HEK293T (cell line): Measurements from ENCODE around the gene SGSH.
"Not testable (repeated sequence)": the region's sequence is repeated elsewhere in the genome, so short reads cannot be mapped to it uniquely, and the experiment has no call there.

Experiments
- CTCF ChIA-PET: fragments of 350-600 bp; formaldehyde crosslinking; extraction: SDS; loops from one replicate; lab custom pipeline; 2021; ENCODE audit warnings: antibody characterized with exemption, inconsistent platforms; lab: Yijun Ruan, JAX
- POLR2A ChIA-PET: fragments of 350-600 bp; formaldehyde crosslinking; extraction: SDS; loops from one replicate; lab custom pipeline; 2020; ENCODE audit warnings: antibody characterized with exemption, inconsistent platforms; lab: Yijun Ruan, JAX
- DNase-seq: peaks from one replicate; pipeline ENCODE4 v3.0.0; 2012; ENCODE audit warnings: mixed read lengths; ENCODE audit errors: extremely low spot score
- ARNT ChIP-seq: fragments of 450-650 bp; IDR thresholded peaks from 2 replicates; pipeline ENCODE4 v1.6.1; 2017; ENCODE audit warnings: mild to moderate bottlenecking
- BHLHE40 ChIP-seq: fragments of 450-650 bp; IDR thresholded peaks from 2 replicates; pipeline ENCODE4 v1.6.1; 2016; ENCODE audit warnings: mild to moderate bottlenecking, moderate library complexity, borderline replicate concordance
- CTBP1 ChIP-seq: fragments of 450-650 bp; IDR thresholded peaks from 2 replicates; pipeline ENCODE4 v1.6.1; 2016; ENCODE audit warnings: borderline replicate concordance
- ELF4 ChIP-seq: fragments of 450-650 bp; IDR thresholded peaks from 2 replicates; pipeline ENCODE4 v1.6.1; 2017; ENCODE audit warnings: antibody characterized with exemption
- FOXA1 ChIP-seq: fragments of 450-650 bp; IDR thresholded peaks from 2 replicates; pipeline ENCODE4 v1.6.1; 2016; ENCODE audit warnings: mild to moderate bottlenecking
- FOXK2 ChIP-seq: fragments of 450-650 bp; IDR thresholded peaks from 2 replicates; pipeline ENCODE4 v1.6.1; 2016; ENCODE audit warnings: mild to moderate bottlenecking
- FOXM1 ChIP-seq: fragments of 450-650 bp; IDR thresholded peaks from 2 replicates; pipeline ENCODE4 v1.6.1; 2017; ENCODE audit warnings: mild to moderate bottlenecking, borderline replicate concordance
- HDGF ChIP-seq: fragments of 450-650 bp; IDR thresholded peaks from 2 replicates; pipeline ENCODE4 v1.6.1; 2017; ENCODE audit warnings: antibody characterized with exemption, borderline replicate concordance
- L3MBTL2 ChIP-seq: fragments of 450-650 bp; conservative IDR thresholded peaks from 2 replicates; pipeline ENCODE4 v1.6.1; 2016; ENCODE audit warnings: mild to moderate bottlenecking
- LEF1 ChIP-seq: fragments of 450-650 bp; IDR thresholded peaks from 2 replicates; pipeline ENCODE4 v1.6.1; 2017; ENCODE audit warnings: mild to moderate bottlenecking, borderline replicate concordance
- NFRKB ChIP-seq: fragments of 450-650 bp; IDR thresholded peaks from 2 replicates; pipeline ENCODE4 v1.6.1; 2016; ENCODE audit warnings: mild to moderate bottlenecking, moderate library complexity
- SP1 ChIP-seq: fragments of 450-650 bp; IDR thresholded peaks from 2 replicates; pipeline ENCODE4 v1.6.1; 2017
- SUZ12 ChIP-seq: fragments of 450-650 bp; IDR thresholded peaks from 2 replicates; pipeline ENCODE4 v1.6.1; 2016; ENCODE audit warnings: mild to moderate bottlenecking
- TARDBP ChIP-seq: fragments of 450-650 bp; IDR thresholded peaks from 2 replicates; pipeline ENCODE4 v1.6.1; 2016
- ZNF384 ChIP-seq: fragments of 450-650 bp; IDR thresholded peaks from 2 replicates; pipeline ENCODE4 v1.6.1; 2016
- TF ChIP-seq, protein P1 (sequence below): fragments of 450-650 bp; IDR thresholded peaks from 2 replicates; pipeline ENCODE4 v1.6.1; 2016

SGSH gene

DNA sequence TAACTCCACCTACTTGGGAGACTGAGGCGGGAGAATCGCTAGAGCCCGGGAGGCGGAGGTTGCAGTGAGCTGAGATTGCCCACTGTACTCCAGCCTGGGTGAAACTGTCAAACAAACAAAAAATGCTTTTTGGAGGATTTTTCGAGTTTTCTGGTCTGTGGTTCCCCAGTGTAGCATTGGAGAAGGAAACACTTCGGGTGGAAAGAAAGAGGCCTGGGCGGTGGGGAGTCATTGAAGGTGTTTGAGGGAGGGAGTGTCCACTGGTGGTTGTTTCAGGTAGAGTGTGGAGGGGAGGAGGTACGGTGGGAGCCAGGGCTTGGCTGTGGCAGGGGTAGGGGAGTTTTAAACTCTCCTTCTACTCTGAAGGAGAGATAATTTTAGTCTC is 41.8 kb upstream of the SGSH start:
- ChIA-PET POLR2A (interaction anchor here (1.1 to 2.4 kb wide), 3 partner anchors 9 to 268 kb away, joined by 3 to 6 read pairs (median 4); no protein-coding TSS in a partner anchor), CTCF (no interaction called here)
- TF ChIP-seq L3MBTL2 (no peak), FOXK2 (no peak), NFRKB (no peak), ARNT (no peak), LEF1 (no peak), BHLHE40 (no peak), FOXA1 (no peak), TARDBP (no peak), HDGF (no peak), ELF4 (no peak)
- TF ChIP-seq, protein P1, sequence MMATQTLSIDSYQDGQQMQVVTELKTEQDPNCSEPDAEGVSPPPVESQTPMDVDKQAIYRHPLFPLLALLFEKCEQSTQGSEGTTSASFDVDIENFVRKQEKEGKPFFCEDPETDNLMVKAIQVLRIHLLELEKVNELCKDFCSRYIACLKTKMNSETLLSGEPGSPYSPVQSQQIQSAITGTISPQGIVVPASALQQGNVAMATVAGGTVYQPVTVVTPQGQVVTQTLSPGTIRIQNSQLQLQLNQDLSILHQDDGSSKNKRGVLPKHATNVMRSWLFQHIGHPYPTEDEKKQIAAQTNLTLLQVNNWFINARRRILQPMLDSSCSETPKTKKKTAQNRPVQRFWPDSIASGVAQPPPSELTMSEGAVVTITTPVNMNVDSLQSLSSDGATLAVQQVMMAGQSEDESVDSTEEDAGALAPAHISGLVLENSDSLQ, result no peak
- DNase-seq, result no peak

DNA sequence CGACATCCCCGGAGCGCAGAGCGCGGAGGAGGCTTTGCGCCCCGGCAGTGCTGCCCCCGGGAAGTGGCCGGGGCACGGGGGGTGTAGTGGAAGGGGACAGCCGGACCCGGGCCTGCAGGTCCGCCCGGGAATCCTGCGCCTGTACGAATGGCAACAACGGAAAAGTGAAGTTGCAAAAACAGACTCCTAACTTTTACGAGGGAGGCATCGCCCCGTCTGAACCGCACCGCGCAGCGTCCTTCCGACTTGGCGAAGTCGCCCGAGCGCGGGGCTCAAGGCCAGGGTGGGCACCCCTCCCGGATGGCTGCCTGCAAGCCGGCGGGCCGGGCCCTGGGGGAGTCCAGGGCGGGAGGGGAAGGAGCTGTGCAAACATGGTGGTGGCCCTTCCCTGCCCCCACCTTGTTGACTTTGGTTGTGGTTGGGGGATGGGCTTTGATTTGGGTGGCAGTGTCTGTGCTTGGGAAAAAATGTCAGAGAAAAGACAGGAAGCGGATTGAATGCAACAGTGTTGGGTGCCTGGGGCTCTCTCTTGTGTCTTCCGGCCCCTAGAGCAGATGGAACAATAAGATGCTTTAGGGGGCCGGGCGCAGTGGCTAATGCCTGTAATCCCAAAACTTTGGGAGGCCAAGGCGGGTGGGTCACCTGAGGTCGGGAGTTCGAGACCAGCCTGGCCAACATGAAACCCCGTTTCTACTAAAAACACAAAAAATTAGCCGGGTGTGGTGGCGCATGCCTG is 41.2 kb upstream of the SGSH start:
- peak; percentile 32 for DNase-seq
- no peak for TF ChIP-seq BHLHE40
- TF ChIP-seq FOXK2, result no peak
- no peak for TF ChIP-seq SP1
- no peak for TF ChIP-seq CTBP1
- TF ChIP-seq FOXM1, result no peak
- TF ChIP-seq, protein P1, result no peak
- no peak for TF ChIP-seq HDGF
- TF ChIP-seq ARNT, result no peak
- TF ChIP-seq TARDBP, result no peak
- no peak for TF ChIP-seq ELF4
- TF ChIP-seq L3MBTL2, result no peak
- TF ChIP-seq FOXA1, result no peak
- no peak for TF ChIP-seq ZNF384
- TF ChIP-seq NFRKB, result no peak
- TF ChIP-seq LEF1, result no peak
- no peak for TF ChIP-seq SUZ12
- POLR2A ChIA-PET, result interaction anchor here (1.0 to 2.4 kb wide), 4 partner anchors 10 to 268 kb away, joined by 3 to 6 read pairs (median 4); no protein-coding TSS in a partner anchor
- CTCF ChIA-PET, result no interaction called here

DNA sequence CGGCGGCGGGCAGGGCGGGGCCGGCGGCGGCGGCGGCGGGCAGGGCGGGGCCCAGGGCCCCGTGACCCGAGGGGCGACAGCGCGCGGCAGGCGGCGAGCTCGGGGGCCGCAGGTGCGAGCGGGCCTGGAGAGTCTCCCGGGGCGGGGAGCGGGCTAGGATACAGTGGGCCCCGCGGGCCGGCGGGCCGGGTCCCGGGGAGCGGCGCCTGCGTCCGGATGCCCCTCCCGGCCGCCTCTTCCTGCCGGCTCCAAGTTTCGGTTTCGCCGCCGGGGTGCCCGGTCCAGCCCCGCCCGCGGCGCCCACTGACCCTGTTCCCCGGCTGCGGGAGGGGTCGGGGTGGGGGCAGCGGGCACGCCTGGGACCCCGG is 40.6 kb upstream of the SGSH start, which contains the start of gene RNF213:
Gene RNF213, plus strand, starts transcription at position 62 of the 368 bp plus-strand sequence. CDS start 2,830 bp downstream, outside the sequence.
- peak; percentile 77 for DNase-seq
- ChIA-PET CTCF (no interaction called here), POLR2A (interaction anchor here (1.0 to 2.4 kb wide), 2 partner anchors 34 to 267 kb away, joined by 4 to 6 read pairs; no protein-coding TSS in a partner anchor)
- TF ChIP-seq LEF1, result no peak
- no peak for TF ChIP-seq SUZ12
- TF ChIP-seq BHLHE40, result no peak
- TF ChIP-seq ARNT, result no peak
- TF ChIP-seq TARDBP, result no peak
- TF ChIP-seq, protein P1, result no peak
- TF ChIP-seq ELF4, result no peak
- TF ChIP-seq NFRKB, result no peak
- TF ChIP-seq SP1, result no peak
- no peak for TF ChIP-seq ZNF384
- no peak for TF ChIP-seq L3MBTL2
- TF ChIP-seq CTBP1, result no peak
- no peak; the same call in 1 of the 2 replicates for TF ChIP-seq FOXM1
- TF ChIP-seq HDGF, result no peak
- no peak for TF ChIP-seq FOXK2
- no peak for TF ChIP-seq FOXA1

DNA sequence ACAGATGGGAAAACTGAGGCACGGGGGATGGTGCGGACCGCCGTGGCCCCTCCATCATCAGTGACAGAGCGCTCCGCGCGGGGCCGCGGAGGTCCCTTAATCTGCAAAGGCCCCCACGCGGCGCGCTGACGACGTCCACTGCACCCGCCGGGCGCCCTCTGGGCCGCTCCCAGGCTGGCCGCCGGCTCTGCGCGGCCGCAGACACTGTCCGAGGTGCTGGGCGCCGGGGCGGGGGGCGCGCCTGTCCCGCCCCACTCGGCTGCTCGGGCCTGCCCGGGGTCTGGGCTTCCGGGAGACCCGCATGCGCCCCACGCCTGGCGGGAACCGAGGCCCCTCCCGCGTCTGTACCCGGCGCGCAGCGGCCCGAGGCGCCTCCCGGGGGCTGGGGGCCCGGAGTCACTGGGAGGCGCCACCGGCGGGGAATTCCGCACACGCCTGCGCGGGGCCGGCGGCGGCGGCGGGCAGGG is 40.0 kb upstream of the SGSH start:
- ChIA-PET CTCF (no interaction called here), POLR2A (interaction anchor here (1.0 to 2.4 kb wide), 3 partner anchors 34 to 266 kb away, joined by 4 to 6 read pairs (median 6); partner anchors contain the start of gene GAA)
- peak; percentile 84 for DNase-seq
- TF ChIP-seq TARDBP (no peak), FOXM1 (peak; percentile 90)

DNA sequence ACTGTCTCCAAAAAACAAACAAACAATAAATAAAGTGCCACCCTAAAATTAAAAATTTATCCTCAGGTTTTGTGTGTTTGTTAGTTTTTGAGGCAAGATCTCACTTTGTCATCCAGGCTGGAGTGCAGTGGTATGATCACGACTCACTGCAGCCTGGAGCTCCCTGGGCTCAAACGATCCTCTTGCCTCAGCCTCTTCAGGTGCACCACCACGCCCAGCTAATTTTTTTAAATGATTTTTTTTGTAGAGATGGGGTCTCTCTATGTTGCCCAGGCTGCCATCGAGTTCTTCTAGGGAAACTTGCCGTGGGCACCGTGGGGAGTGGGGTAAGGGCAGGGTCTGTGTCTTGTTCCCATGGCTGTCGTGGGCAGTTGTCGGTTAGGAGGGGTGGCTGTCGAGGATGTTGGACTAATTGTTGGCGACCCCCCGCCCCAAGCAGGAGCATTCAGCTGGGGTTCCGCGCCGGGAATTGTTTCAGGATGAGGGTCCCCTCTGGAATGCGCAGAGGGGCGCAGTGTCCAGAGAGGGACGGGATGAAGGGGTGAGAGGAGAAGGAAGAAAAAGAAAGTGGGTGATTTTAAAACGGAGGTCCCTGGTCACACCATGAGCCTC is 39.4 kb upstream of the SGSH start:
- DNase-seq, result no peak
- TF ChIP-seq ZNF384 (no peak), BHLHE40 (no peak), FOXK2 (no peak), LEF1 (no peak), ARNT (no peak)
- ChIA-PET CTCF (no interaction called here), POLR2A (interaction anchor here (2.1 to 2.4 kb wide), 2 partner anchors 158 to 266 kb away, joined by 6 read pairs; partner anchors contain the start of gene GAA)

DNA sequence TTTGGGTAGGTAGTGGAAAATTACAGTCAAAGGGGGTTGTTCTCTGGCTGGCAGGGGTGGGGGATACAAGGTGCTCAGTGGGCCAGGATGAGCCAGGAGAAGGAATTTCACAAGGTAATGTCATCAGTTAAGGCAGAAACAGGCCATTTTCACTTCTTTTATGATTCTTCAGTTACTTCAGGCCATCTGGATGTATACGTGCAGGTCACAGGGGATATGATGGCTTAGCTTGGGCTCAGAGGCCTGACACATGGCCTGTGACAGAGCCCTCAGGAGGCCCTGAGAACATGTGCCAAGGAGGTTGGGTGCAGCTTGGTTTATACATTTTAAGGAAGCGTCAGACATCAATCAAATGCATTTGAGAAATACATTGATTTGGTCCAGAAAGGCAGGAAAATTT is 38.2 kb upstream of the SGSH start:
- CTCF ChIA-PET, DNase-seq: not testable (repeated sequence)
- POLR2A ChIA-PET, result interaction anchor here (2.1 kb wide), 1 partner anchor 157 kb away, joined by 6 read pairs; the partner anchor contains the start of gene GAA
